Activated naive CD4-positive, alpha-beta T cell treated with anti-CD3 and anti-CD28 coated beads for 36 hours (primary cell): Measurements from ENCODE around the gene ASTN2. TPM values are rescaled to one million over a fixed set of nuclear protein-coding genes. Genes with fewer than 3 reads are reported as not detected.
A peak's percentile ranks its signal among the peaks of the same experiment; 100 is the strongest.

ENCODE experiments used
- CTCF ChIA-PET: fragments of 350-600 bp; sonication (Branson Sonifier 250); formaldehyde crosslinking; loops from one replicate; lab custom pipeline; 2021; ENCODE audit warnings: antibody characterized with exemption; lab: Charles Lee
- DNase-seq: peaks from one replicate; pipeline ENCODE4 v3.0.0-alpha.2; 2020
- H3K27ac Mint-ChIP-seq: one replicate; pipeline ENCODE4 v1.8.0; 2021; ENCODE audit warnings: mild to moderate bottlenecking, mixed read lengths
- H3K27me3 Mint-ChIP-seq: one replicate; pipeline ENCODE4 v1.8.0; 2021; ENCODE audit warnings: low read depth, mixed read lengths
- H3K36me3 Mint-ChIP-seq: one replicate; pipeline ENCODE4 v1.8.0; 2021; ENCODE audit warnings: low read depth, mixed read lengths
- H3K4me1 Mint-ChIP-seq: one replicate; pipeline ENCODE4 v1.8.0; 2021; ENCODE audit warnings: low read depth, mixed read lengths
- H3K4me3 Mint-ChIP-seq: one replicate; pipeline ENCODE4 v1.8.0; 2021; ENCODE audit warnings: mild to moderate bottlenecking, moderate library complexity, mixed read lengths
- H3K9me3 Mint-ChIP-seq: one replicate; pipeline ENCODE4 v1.8.0; 2021; ENCODE audit warnings: mixed read lengths
- intact Hi-C: fragments of 100-400 bp; cut with micrococcal nuclease; formaldehyde crosslinking; loops from one replicate; pipeline ENCODE4 v1.15.1; 2023
- total RNA-seq, 2 experiments: library from RNA; stranded (reverse); gene quantifications; one replicate each; pipeline ENCODE4 v1.2.3, GENCODE V29; 2021

Gene ASTN2
- total RNA-seq, 2 experiments from 2014 or later = 6.0 to 6.6 TPM

DNA sequence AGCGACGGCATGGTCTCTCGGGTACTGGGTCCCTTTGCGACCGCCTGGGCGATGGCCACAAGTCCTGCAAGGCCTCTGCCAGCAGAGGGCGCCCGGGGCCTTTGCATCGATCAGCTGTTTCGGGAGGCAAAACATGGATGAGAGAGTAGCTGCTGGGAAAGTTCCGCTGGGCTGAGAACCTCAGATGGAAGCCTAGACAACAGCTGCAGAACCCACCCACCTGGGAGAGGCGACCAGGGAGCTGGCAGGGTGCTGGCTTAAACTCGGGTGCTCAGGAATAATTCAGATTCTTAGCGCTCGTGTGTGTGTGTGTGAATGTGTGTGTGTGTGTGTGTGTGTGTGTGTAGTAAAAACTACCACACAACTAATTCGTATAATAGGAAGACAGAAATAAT, 677.7 kb downstream of the ASTN2 start:
- Mint-ChIP-seq H3K9me3 (no peaks in the 10 kb centered on the region), H3K27ac (no peak overlapping the region), H3K36me3 (no peaks in the 10 kb centered on the region), H3K4me1 (no peaks in the 10 kb centered on the region), H3K27me3 (peaks cover 21% of the 10 kb centered on the region), H3K4me3 (no peak overlapping the region)
- DNase-seq = peak; percentile 72
- CTCF ChIA-PET = interaction anchor here (0.7 to 3.7 kb wide), 14 partner anchors 10 to 422 kb away, joined by 3 to 28 read pairs (median 3); no protein-coding TSS in a partner anchor
- intact Hi-C loops = loop anchor here (5.0 kb wide), 1 partner anchor 820 kb away; no protein-coding TSS in a partner anchor

DNA sequence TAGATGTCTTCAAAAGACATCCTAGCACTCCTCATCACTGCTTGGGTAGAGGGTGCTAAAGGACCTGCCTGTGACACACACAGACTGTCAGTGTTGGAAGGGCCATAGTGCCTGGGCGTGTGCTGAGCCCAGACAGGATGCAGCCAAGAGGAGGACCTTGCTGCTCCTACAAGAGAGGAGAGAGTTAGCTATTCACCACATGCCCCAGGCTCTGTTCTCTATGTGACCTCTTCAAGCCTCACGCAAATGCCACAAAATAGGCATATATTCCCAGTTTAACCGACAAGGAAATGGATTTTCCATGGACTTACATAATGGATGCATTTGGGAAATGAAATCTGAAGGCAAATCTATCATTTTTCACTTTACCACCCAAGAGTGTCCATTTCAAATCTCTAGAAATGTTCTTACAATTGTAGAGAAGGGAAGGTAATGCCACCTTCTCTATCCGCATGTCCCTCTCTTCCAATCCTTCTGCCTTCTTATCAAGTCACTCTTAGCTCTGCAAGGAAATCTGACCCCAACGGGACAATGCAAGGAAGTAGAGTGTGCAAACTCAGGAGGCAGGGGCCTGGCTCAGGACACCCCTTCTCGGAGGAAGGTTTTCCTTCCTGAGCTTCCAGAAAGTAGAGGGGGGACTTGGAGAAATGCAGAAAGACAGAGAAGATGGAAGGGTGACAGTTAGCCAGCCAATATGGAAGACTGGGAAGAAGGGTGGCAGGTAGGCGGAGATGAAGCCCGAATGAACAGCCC, 678.3 kb downstream of the ASTN2 start:
- H3K27me3 Mint-ChIP-seq = peaks cover 21% of the 10 kb centered on the region
- H3K4me1 Mint-ChIP-seq = no peaks in the 10 kb centered on the region
- DNase-seq = no peak
- no peak overlapping the region for H3K27ac Mint-ChIP-seq
- no peaks in the 10 kb centered on the region for H3K36me3 Mint-ChIP-seq
- no peak overlapping the region for H3K4me3 Mint-ChIP-seq
- intact Hi-C loops = loop anchor here (5.0 kb wide), 1 partner anchor 821 kb away; no protein-coding TSS in a partner anchor
- no peaks in the 10 kb centered on the region for H3K9me3 Mint-ChIP-seq
- CTCF ChIA-PET = interaction anchor here (0.7 to 3.7 kb wide), 11 partner anchors 9 to 445 kb away, joined by 3 to 28 read pairs (median 3); no protein-coding TSS in a partner anchor

- no peak for DNase-seq
- Mint-ChIP-seq H3K27me3 (peaks cover 24% of the 10 kb centered on the region), H3K36me3 (no peaks in the 10 kb centered on the region), H3K4me1 (no peaks in the 10 kb centered on the region), H3K4me3 (no peak overlapping the region), H3K9me3 (no peaks in the 10 kb centered on the region), H3K27ac (no peak overlapping the region)
- intact Hi-C loops = no loop called here
- CTCF ChIA-PET = no interaction called here
These were observed 681.7 kb downstream of the ASTN2 start for GRCh38 chr9:116733010-116733641.

DNA sequence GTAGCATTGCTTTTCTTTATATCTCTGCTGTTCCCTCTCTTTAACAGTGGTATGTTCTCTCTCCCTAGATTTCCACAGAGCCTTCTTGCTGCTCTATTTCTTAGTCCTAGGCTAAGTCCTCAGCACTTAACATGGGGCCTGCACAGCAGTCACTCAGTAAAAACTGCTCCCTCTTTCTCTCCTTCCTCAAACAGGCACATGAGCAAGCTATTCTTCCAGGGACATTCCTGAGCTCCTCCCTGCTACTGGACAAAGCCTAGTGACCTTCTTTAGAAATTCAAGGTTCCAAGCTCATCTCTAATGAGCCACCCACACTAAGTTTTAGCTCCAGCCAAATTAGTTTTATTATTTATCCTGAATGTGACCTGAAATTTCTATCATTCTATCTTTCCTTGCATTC, 688.3 kb downstream of the ASTN2 start:
- H3K27ac Mint-ChIP-seq = no peak overlapping the region
- peaks cover 1% of the 10 kb centered on the region for H3K36me3 Mint-ChIP-seq
- H3K9me3 Mint-ChIP-seq = no peaks in the 10 kb centered on the region
- H3K27me3 Mint-ChIP-seq = peaks cover 6% of the 10 kb centered on the region
- no peaks in the 10 kb centered on the region for H3K4me1 Mint-ChIP-seq
- intact Hi-C loops = no loop called here
- CTCF ChIA-PET = interaction anchor here (1.7 kb wide), 1 partner anchor 10 kb away, joined by 11 read pairs; no protein-coding TSS in a partner anchor
- no peak overlapping the region for H3K4me3 Mint-ChIP-seq
- DNase-seq = no peak

DNA sequence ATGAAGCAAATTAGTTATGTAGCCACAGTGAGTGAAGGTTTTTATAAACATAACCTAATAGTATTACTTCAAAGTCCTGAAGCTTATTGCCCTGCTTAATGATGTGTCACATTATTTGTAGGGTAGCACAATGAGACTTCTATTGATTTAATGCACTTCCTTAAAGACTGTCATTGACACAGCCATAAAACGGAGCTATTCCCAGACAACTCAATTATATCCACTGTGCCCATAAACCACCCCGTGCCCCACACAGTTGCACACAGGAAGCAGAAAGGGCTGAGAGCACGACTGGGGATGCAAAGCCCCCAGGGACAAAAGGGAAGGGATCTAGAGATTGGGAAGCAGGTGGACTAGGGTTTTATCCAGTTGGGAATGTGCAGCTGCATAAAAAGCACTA, 690.7 kb downstream of the ASTN2 start:
- CTCF ChIA-PET = interaction anchor here (2.0 kb wide), 1 partner anchor 13 kb away, joined by 4 read pairs; no protein-coding TSS in a partner anchor
- Mint-ChIP-seq H3K4me3 (no peak overlapping the region), H3K36me3 (peaks cover 3% of the 10 kb centered on the region), H3K27me3 (peaks cover 14% of the 10 kb centered on the region), H3K27ac (no peak overlapping the region), H3K4me1 (no peaks in the 10 kb centered on the region), H3K9me3 (no peaks in the 10 kb centered on the region)
- intact Hi-C loops = no loop called here
- DNase-seq = no peak

GRCh38 chr9:116721944-116722343, 692.9 kb downstream of the ASTN2 start:
- CTCF ChIA-PET = no interaction called here
- DNase-seq = no peak
- intact Hi-C loops = no loop called here
- Mint-ChIP-seq H3K36me3 (peaks cover 3% of the 10 kb centered on the region), H3K27me3 (peaks cover 12% of the 10 kb centered on the region), H3K27ac (no peak overlapping the region), H3K4me3 (no peak overlapping the region), H3K9me3 (no peaks in the 10 kb centered on the region), H3K4me1 (peaks cover 5% of the 10 kb centered on the region)

DNA sequence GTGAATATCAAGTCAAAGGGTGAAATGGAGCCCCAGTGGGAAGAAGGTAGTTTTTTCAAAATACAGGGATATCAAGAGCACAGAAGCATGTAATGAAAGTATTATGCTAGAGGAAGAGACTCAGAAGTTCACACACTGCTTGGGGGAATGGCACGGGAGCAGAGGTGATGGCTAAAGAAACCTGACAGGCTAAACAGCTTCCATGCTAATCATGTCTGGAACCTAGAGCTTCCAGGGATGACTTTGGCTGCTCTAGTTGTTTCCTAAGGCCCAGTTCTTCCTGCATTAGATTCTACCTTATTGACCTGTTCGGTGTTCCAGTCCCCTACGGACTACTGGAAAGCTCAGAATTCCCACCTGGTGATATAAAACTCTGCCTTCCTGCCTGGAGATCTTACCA, 693.4 kb downstream of the ASTN2 start:
- no peak for DNase-seq
- peaks cover 3% of the 10 kb centered on the region for H3K36me3 Mint-ChIP-seq
- H3K27me3 Mint-ChIP-seq = peaks cover 12% of the 10 kb centered on the region
- intact Hi-C loops = no loop called here
- CTCF ChIA-PET = interaction anchor here (0.8 kb wide), 1 partner anchor 153 kb away, joined by 3 read pairs; no protein-coding TSS in a partner anchor
- H3K27ac Mint-ChIP-seq = no peak overlapping the region
- H3K4me1 Mint-ChIP-seq = peaks cover 5% of the 10 kb centered on the region
- H3K9me3 Mint-ChIP-seq = no peaks in the 10 kb centered on the region
- no peak overlapping the region for H3K4me3 Mint-ChIP-seq

DNA sequence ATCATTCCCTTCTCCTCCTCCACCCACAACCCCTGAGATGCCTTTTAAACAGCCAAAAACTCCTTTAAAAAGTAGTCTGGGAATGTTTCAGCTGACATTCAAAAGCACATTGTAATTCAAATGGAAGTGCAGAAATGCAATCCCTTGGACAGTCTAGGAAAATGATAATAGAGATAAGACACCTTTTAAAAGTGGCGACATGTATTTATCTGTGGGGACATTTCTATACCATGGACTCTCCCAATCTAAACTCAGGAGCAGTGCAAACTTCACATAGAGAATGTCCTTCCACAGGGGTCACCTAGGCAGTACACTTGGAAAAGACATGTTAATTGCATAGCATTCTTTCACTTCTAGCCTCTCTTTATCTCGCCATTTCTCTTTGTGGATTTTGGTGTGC, 694.7 kb downstream of the ASTN2 start:
- no peak overlapping the region for H3K4me3 Mint-ChIP-seq
- peaks cover 5% of the 10 kb centered on the region for H3K4me1 Mint-ChIP-seq
- DNase-seq = no peak
- H3K36me3 Mint-ChIP-seq = peaks cover 3% of the 10 kb centered on the region
- H3K9me3 Mint-ChIP-seq = no peaks in the 10 kb centered on the region
- CTCF ChIA-PET = no interaction called here
- intact Hi-C loops = no loop called here
- H3K27ac Mint-ChIP-seq = no peak overlapping the region
- peaks cover 12% of the 10 kb centered on the region for H3K27me3 Mint-ChIP-seq

- Mint-ChIP-seq H3K36me3 (peaks cover 2% of the 10 kb centered on the region), H3K4me1 (peaks cover 5% of the 10 kb centered on the region), H3K9me3 (no peaks in the 10 kb centered on the region), H3K4me3 (no peak overlapping the region), H3K27ac (no peak overlapping the region), H3K27me3 (peaks cover 9% of the 10 kb centered on the region)
- DNase-seq = no peak
- intact Hi-C loops = no loop called here
- CTCF ChIA-PET = no interaction called here
These were observed 696.7 kb downstream of the ASTN2 start for GRCh38 chr9:116718111-116718510.

DNA sequence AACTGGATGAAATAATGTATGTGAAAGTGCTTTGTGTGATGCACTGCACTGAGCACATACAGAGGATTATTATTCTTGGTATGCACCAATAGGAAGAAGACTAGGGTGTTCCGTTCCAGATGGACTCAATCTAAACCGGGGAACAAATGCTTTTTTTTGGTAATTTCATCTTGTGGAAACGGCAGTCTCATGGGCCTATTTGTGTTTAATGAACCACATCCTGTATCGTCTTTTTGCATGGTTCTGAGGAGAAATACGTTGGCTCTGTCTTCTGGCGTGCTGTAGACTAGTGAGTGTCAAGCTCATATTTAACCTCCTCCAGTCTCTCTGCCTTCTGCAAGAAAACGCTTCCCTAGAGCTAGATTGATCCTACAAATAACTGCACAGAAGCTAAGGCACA, 697.7 kb downstream of the ASTN2 start:
- Mint-ChIP-seq H3K27ac (no peak overlapping the region), H3K4me3 (no peak overlapping the region), H3K36me3 (peaks cover 2% of the 10 kb centered on the region), H3K4me1 (peaks cover 5% of the 10 kb centered on the region), H3K27me3 (peaks cover 9% of the 10 kb centered on the region), H3K9me3 (no peaks in the 10 kb centered on the region)
- intact Hi-C loops = no loop called here
- CTCF ChIA-PET = no interaction called here
- no peak for DNase-seq

DNA sequence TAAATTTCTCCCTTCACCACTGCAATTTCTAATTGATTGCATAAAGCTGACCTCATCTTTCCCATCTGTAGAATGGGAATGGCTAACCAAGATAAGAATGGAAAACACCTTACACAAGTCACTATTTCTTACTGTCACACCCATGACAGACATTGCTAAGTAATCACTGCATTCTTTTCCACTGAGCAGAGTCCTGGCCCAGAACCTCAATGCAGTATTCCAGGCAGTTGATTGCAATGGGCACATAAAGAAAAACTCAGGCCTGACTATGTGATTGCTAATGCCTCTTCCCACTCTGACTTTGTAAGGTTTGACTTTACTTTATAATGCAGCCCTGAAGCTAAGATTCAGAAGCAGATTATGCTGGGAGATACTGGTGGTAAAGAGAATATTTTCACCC, 698.4 kb downstream of the ASTN2 start:
- H3K36me3 Mint-ChIP-seq = peaks cover 2% of the 10 kb centered on the region
- peaks cover 9% of the 10 kb centered on the region for H3K27me3 Mint-ChIP-seq
- no peak for DNase-seq
- H3K4me1 Mint-ChIP-seq = peaks cover 5% of the 10 kb centered on the region
- intact Hi-C loops = no loop called here
- no peaks in the 10 kb centered on the region for H3K9me3 Mint-ChIP-seq
- H3K4me3 Mint-ChIP-seq = no peak overlapping the region
- H3K27ac Mint-ChIP-seq = no peak overlapping the region
- CTCF ChIA-PET = no interaction called here

GRCh38 chr9:116715751-116716150, 699.1 kb downstream of the ASTN2 start:
- Mint-ChIP-seq H3K27me3 (peaks cover 8% of the 10 kb centered on the region), H3K4me3 (no peak overlapping the region), H3K4me1 (peaks cover 5% of the 10 kb centered on the region), H3K9me3 (no peaks in the 10 kb centered on the region), H3K36me3 (peaks cover 2% of the 10 kb centered on the region), H3K27ac (no peak overlapping the region)
- intact Hi-C loops = no loop called here
- CTCF ChIA-PET = no interaction called here
- no peak for DNase-seq
